IMR-90 (cell line): ENCODE data around the gene PTPRCAP. TPM values are rescaled to one million over a fixed set of nuclear protein-coding genes. Genes with fewer than 3 reads are reported as not detected.

Experiments
- ATAC-seq: fragments of 200-7000 bp; cut with Tn5 transposase; 2 replicates; pipeline ENCODE4 v1.9.1; 2020; ENCODE audit warnings: low read depth, mild to moderate bottlenecking, moderate library complexity
- BruUV-seq: library from RNA; stranded (reverse); fragments of 400-500 nt; replicated peaks from 2 replicates; lab custom pipeline; 2021; lab: Mats Ljungman, UMichigan
- CTCF ChIA-PET: fragments of 300-600 bp; formaldehyde crosslinking; extraction: SDS; loops from one replicate; lab custom pipeline; 2021; ENCODE audit warnings: antibody characterized with exemption; lab: Yijun Ruan, JAX
- POLR2A ChIA-PET: fragments of 300-600 bp; sonication (Branson Sonifier 250); formaldehyde crosslinking; loops from one replicate; lab custom pipeline; 2022; ENCODE audit warnings: antibody characterized with exemption; ENCODE audit not compliant: unreplicated experiment; lab: Charles Lee
- DNase-seq: peaks from one replicate; pipeline ENCODE4 v3.0.0; 2013
- H2AFZ ChIP-seq: replicated peaks from 2 replicates; pipeline ENCODE3; 2013; ENCODE audit warnings: low read length, mild to moderate bottlenecking; ENCODE audit not compliant: poor library complexity
- H2AK5ac ChIP-seq: 2 replicates; pipeline ENCODE4 v1.6.1; 2013; ENCODE audit warnings: low read depth, low read length, inconsistent platforms
- H2AK9ac ChIP-seq: replicated peaks from 2 replicates; pipeline ENCODE3; 2013; ENCODE audit warnings: mild to moderate bottlenecking, low read depth, low read length, moderate library complexity; ENCODE audit not compliant: poor library complexity
- H2BK120ac ChIP-seq: 2 replicates; pipeline ENCODE4 v1.6.1; 2013; ENCODE audit warnings: low read depth, low read length, inconsistent platforms
- H2BK15ac ChIP-seq: 3 replicates; pipeline ENCODE4 v1.6.1; 2013; ENCODE audit warnings: low read depth, low read length, inconsistent platforms
- H2BK20ac ChIP-seq: 2 replicates; pipeline ENCODE4 v1.6.1; 2013; ENCODE audit warnings: low read depth, mild to moderate bottlenecking, inconsistent platforms, low read length, moderate library complexity
- H2BK5ac ChIP-seq: 2 replicates; pipeline ENCODE4 v1.6.1; 2013; ENCODE audit warnings: mild to moderate bottlenecking, low read depth, low read length, inconsistent platforms; ENCODE audit not compliant: poor library complexity, severe bottlenecking
- H3K14ac ChIP-seq: replicated peaks from 2 replicates; pipeline ENCODE4 v1.6.1; 2013; ENCODE audit warnings: low read depth, low read length, inconsistent platforms
- H3K18ac ChIP-seq: 2 replicates; pipeline ENCODE4 v1.6.1; 2013; ENCODE audit warnings: low read depth, low read length, control low read depth
- H3K23ac ChIP-seq: 2 replicates; pipeline ENCODE4 v1.6.1; 2013; ENCODE audit warnings: low read depth, low read length, inconsistent platforms
- H3K27ac ChIP-seq: 2 replicates; pipeline ENCODE4 v1.5.1; 2013; ENCODE audit warnings: mild to moderate bottlenecking, control low read depth, low read length; ENCODE audit not compliant: insufficient read depth
- H3K27me3 ChIP-seq: 2 replicates; pipeline ENCODE4 v1.6.1; 2013; ENCODE audit warnings: low read length; ENCODE audit not compliant: control insufficient read depth, insufficient read depth
- H3K36me3 ChIP-seq: 2 replicates; pipeline ENCODE4 v1.6.1; 2013; ENCODE audit warnings: low read length, mixed read lengths; ENCODE audit not compliant: control insufficient read depth, insufficient read depth
- H3K4ac ChIP-seq: 2 replicates; pipeline ENCODE4 v1.6.1; 2013; ENCODE audit warnings: low read depth, low read length, inconsistent platforms
- H3K4me1 ChIP-seq: 2 replicates; pipeline ENCODE4 v1.6.1; 2013; ENCODE audit warnings: low read length, mixed read lengths; ENCODE audit not compliant: control insufficient read depth, insufficient read depth
- H3K4me2 ChIP-seq: 2 replicates; pipeline ENCODE4 v1.6.1; 2013; ENCODE audit warnings: low read depth, mild to moderate bottlenecking, control low read depth, low read length, moderate library complexity
- H3K4me3 ChIP-seq: 2 replicates; pipeline ENCODE4 v1.5.1; 2013; ENCODE audit warnings: low read depth, mild to moderate bottlenecking, control low read depth, low read length, moderate library complexity; ENCODE audit not compliant: insufficient read depth
- H3K56ac ChIP-seq: 2 replicates; pipeline ENCODE4 v1.6.1; 2013; ENCODE audit warnings: low read length, inconsistent platforms; ENCODE audit not compliant: insufficient read depth; ENCODE audit errors: extremely low read depth
- H3K79me1 ChIP-seq, 2 experiments: 2 replicates each; pipeline ENCODE4 v1.6.1; 2013; ENCODE audit warnings: low read length in 2 of 2, inconsistent platforms in 1 of 2, low read depth in 1 of 2
- H3K9ac ChIP-seq: 2 replicates; pipeline ENCODE4 v1.6.1; 2013; ENCODE audit warnings: low read depth, low read length, control low read depth
- H3K9me1 ChIP-seq: 2 replicates; pipeline ENCODE4 v1.6.1; 2013; ENCODE audit warnings: low read length, inconsistent platforms; ENCODE audit not compliant: insufficient read depth
- H3K9me3 ChIP-seq: 2 replicates; pipeline ENCODE4 v1.6.1; 2013; ENCODE audit warnings: low read length; ENCODE audit not compliant: control insufficient read depth, insufficient read depth
- H4K20me1 ChIP-seq: 2 replicates; pipeline ENCODE4 v1.6.1; 2013; ENCODE audit warnings: low read length, inconsistent platforms; ENCODE audit not compliant: insufficient read depth
- H4K5ac ChIP-seq: 2 replicates; pipeline ENCODE4 v1.6.1; 2013; ENCODE audit warnings: mild to moderate bottlenecking, low read depth, low read length, control low read depth
- H4K8ac ChIP-seq, 2 experiments: 2 replicates each; pipeline ENCODE4 v1.6.1; 2013; ENCODE audit warnings: low read depth in 2 of 2, low read length in 2 of 2, control low read depth in 1 of 2, inconsistent platforms in 1 of 2
- H4K91ac ChIP-seq: 2 replicates; pipeline ENCODE4 v1.6.1; 2013; ENCODE audit warnings: low read depth, low read length, inconsistent platforms; ENCODE audit not compliant: insufficient read depth
- BHLHE40 ChIP-seq: fragments of 150-350 bp; IDR thresholded peaks from 2 replicates; pipeline ENCODE4 v1.6.1; 2016; ENCODE audit warnings: mild to moderate bottlenecking, low read depth, low read length
- CEBPB ChIP-seq: IDR thresholded peaks from 2 replicates; pipeline ENCODE4 v1.6.1; 2012; ENCODE audit warnings: low read depth, low read length, improper control_type of control experiment
- CHD1 ChIP-seq: IDR thresholded peaks from 2 replicates; pipeline ENCODE4 v1.6.1; 2012; ENCODE audit warnings: low read depth, low read length, improper control_type of control experiment
- FOS ChIP-seq: fragments of 150-350 bp; IDR thresholded peaks from 2 replicates; pipeline ENCODE4 v1.6.1; 2016; ENCODE audit warnings: low read depth, low read length
- MAZ ChIP-seq: IDR thresholded peaks from 2 replicates; pipeline ENCODE4 v1.6.1; 2012; ENCODE audit warnings: low read depth, mild to moderate bottlenecking, low read length, improper control_type of control experiment, moderate library complexity, borderline replicate concordance
- MXI1 ChIP-seq: IDR thresholded peaks from 2 replicates; pipeline ENCODE4 v1.6.1; 2012; ENCODE audit warnings: low read depth, mild to moderate bottlenecking, low read length, moderate library complexity, borderline replicate concordance
- NFE2L2 ChIP-seq: fragments of 150-350 bp; IDR thresholded peaks from 2 replicates; pipeline ENCODE4 v1.6.1; 2016; ENCODE audit warnings: low read depth, mild to moderate bottlenecking, low read length
- POLR2A ChIP-seq: IDR thresholded peaks from 2 replicates; pipeline ENCODE4 v1.6.1; 2012; ENCODE audit warnings: mild to moderate bottlenecking, low read depth, low read length
- RCOR1 ChIP-seq: IDR thresholded peaks from 2 replicates; pipeline ENCODE4 v1.6.1; 2012; ENCODE audit warnings: mild to moderate bottlenecking, low read length, improper control_type of control experiment; ENCODE audit not compliant: insufficient replicate concordance
- RFX5 ChIP-seq: IDR thresholded peaks from 2 replicates; pipeline ENCODE4 v1.8.0; 2012; ENCODE audit warnings: low read depth, mild to moderate bottlenecking, low read length, moderate library complexity
- WGBS, 2 experiments: methylation state at CpG; one replicate each; pipeline versions ENCODE4 v1.1.5 to v1.1.7; 2013; ENCODE audit warnings: missing lambda C conversion rate in 2 of 2; ENCODE audit not compliant: insufficient read length in 1 of 2; ENCODE audit errors: extremely low coverage in 2 of 2; 5-methylcytosine and 5-hydroxymethylcytosine counted together
- dilution Hi-C: fragments of 300-500 bp; cut with HindIII; formaldehyde crosslinking; loops from one replicate; pipeline ENCODE4 v1.14.3; 2018; ENCODE audit warnings: low sequenced_read_pairs; ENCODE audit not compliant: unreplicated experiment
- in situ Hi-C: fragments of 300-500 bp; cut with MboI; formaldehyde crosslinking; loops from 3 replicates; pipeline ENCODE4 v1.14.3; 2019; ENCODE audit warnings: low sequenced_read_pairs, inconsistent platforms, mixed read lengths
- intact Hi-C: fragments of 100-400 bp; cut with micrococcal nuclease; formaldehyde crosslinking; loops from 2 replicates; pipeline ENCODE4 v1.10.0; 2022
- polyA plus RNA-seq, 3 experiments: library from polyadenylated mRNA; depleted of rRNA; stranded (reverse); fragments of >200 nt; gene quantifications; 2 replicates each; pipeline ENCODE4 v1.2.3, GENCODE V29; 2012; ENCODE audit warnings: low replicate concordance in 1 of 3
- total RNA-seq: library from RNA; depleted of rRNA; stranded (reverse); fragments of >200 nt; gene quantifications from 2 replicates; pipeline ENCODE4 v1.2.3, GENCODE V29; 2012
- TF ChIP-seq, protein P1 (sequence below): fragments of 150-350 bp; IDR thresholded peaks from 2 replicates; pipeline ENCODE4 v1.6.1; 2016; ENCODE audit warnings: low read depth, mild to moderate bottlenecking, low read length, moderate library complexity, borderline replicate concordance
- TF ChIP-seq, protein P2 (sequence below): fragments of 150-350 bp; IDR thresholded peaks from 2 replicates; pipeline ENCODE4 v1.6.1; 2017; ENCODE audit warnings: mild to moderate bottlenecking, antibody characterized with exemption, low read length, low read depth
- TF ChIP-seq, protein P3 (sequence below): conservative IDR thresholded peaks from 2 replicates; pipeline ENCODE4 v1.5.1; 2012; ENCODE audit warnings: mild to moderate bottlenecking, low read depth, low read length, improper control_type of control experiment

The PTPRCAP gene
- total and polyA plus RNA-seq, 2 of the 4 experiments (the other 2 are of a cell fraction) = 0.24 TPM; not detected in 1

DNA sequence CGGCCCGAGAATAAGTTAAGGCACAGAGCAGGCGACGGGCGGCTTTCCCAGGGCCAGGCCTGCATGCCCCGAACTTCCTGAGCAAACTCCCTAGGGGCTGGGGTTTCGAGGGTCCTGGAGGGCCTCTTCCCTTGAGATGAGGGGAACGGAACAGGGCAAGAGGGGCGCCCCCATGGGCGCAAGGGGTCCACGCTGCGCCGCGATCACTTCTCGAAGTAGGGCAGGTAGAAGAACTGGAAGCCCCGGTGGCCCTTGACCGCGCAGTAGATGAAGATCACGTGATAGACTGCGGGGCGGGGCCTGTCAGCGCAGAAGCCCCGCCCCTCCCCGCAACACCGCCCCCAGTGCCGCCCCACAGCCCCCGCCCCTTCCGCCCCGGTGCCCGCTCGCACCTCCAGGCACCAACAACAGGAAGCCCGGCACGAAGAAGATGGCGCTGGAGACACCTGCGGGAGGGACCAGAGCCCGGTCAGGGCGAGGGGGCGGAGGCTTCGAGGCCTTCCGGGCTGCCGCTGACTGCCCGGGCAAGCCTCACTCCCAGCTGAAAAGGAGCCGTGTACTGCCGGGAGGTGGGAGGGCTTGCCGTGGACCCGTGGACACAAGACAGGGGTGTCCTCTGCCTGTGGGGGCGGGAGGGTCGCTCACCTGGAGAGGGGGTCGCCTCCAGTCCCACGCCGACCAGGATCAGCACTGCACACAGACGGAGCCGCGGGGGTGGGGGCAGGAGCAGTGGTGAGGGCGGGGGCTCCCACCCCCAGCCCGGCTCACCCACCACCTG is 27.1 kb upstream of the PTPRCAP start:
- H2AK5ac ChIP-seq = peak overlapping the region; percentile 49
- H2BK20ac ChIP-seq = no peak overlapping the region
- H3K36me3 ChIP-seq = peaks cover 2% of the 10 kb centered on the region; the same call in 1 of the 2 replicates
- H2BK5ac ChIP-seq = peak overlapping the region; percentile 41
- intact Hi-C loops = no loop called here
- CTCF ChIA-PET = interaction anchor here (0.9 kb wide), 1 partner anchor 113 kb away, joined by 3 read pairs; no protein-coding TSS in a partner anchor
- H3K4ac ChIP-seq = peak overlapping the region; percentile 84
- H2AK9ac ChIP-seq = peak overlapping the region; percentile 95
- peak overlapping the region; percentile 89 for H3K14ac ChIP-seq
- peak overlapping the region; percentile 72 for H4K91ac ChIP-seq
- BruUV-seq = no TSS peak
- no peaks in the 10 kb centered on the region for H4K20me1 ChIP-seq
- ATAC-seq (peak; percentile 24), DNase-seq (peak; percentile 42)
- H3K9me3 ChIP-seq = no peaks in the 10 kb centered on the region
- no peaks in the 10 kb centered on the region; the same call in 1 of the 2 replicates for H3K27me3 ChIP-seq
- peaks cover 9% of the 10 kb centered on the region for H3K4me1 ChIP-seq
- H3K23ac ChIP-seq = peak overlapping the region; percentile 85; the same call in 1 of the 2 replicates
- peak overlapping the region; percentile 88 for H3K4me2 ChIP-seq
- H3K27ac ChIP-seq = peak overlapping the region; percentile 56
- H3K9me1 ChIP-seq = peaks cover 12% of the 10 kb centered on the region
- POLR2A ChIA-PET = interaction anchor here (0.5 kb wide), 1 partner anchor 51 kb away, joined by 6 read pairs; no protein-coding TSS in a partner anchor
- dilution Hi-C loops = no loop called here
- peak overlapping the region; percentile 54 for H3K9ac ChIP-seq
- peak overlapping the region; percentile 92 to 95 for H4K8ac ChIP-seq
- H4K5ac ChIP-seq = peak overlapping the region; percentile 87
- no peak overlapping the region for H2BK15ac ChIP-seq
- H3K79me1 ChIP-seq = peaks cover 4 to 24% of the 10 kb centered on the region in 2 experiments; a peak in 2 of 4 replicates
- no peak overlapping the region for H2BK120ac ChIP-seq
- WGBS, 2 experiments = 35% methylated on average over 5 of the region's 56 CpGs; no CpG with 5 or more reads in 1 of the 2 experiments
- H3K18ac ChIP-seq = no peak overlapping the region; the same call in 1 of the 2 replicates
- H3K4me3 ChIP-seq = peak overlapping the region; percentile 62
- in situ Hi-C loops = no loop called here
- H3K56ac ChIP-seq = no peak overlapping the region
- peak overlapping the region; percentile 97 for H2AFZ ChIP-seq
- no peak; the same call in 1 of the 2 replicates for TF ChIP-seq POLR2A
- peak; percentile 10; the same call in 1 of the 2 replicates for TF ChIP-seq MAZ
- TF ChIP-seq, protein P1, sequence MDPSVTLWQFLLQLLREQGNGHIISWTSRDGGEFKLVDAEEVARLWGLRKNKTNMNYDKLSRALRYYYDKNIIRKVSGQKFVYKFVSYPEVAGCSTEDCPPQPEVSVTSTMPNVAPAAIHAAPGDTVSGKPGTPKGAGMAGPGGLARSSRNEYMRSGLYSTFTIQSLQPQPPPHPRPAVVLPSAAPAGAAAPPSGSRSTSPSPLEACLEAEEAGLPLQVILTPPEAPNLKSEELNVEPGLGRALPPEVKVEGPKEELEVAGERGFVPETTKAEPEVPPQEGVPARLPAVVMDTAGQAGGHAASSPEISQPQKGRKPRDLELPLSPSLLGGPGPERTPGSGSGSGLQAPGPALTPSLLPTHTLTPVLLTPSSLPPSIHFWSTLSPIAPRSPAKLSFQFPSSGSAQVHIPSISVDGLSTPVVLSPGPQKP = no peak
- no peak for TF ChIP-seq FOS
- TF ChIP-seq CEBPB = no peak
- TF ChIP-seq NFE2L2 = no peak
- TF ChIP-seq BHLHE40 = no peak
- no peak for TF ChIP-seq RCOR1
- no peak for TF ChIP-seq CHD1
- TF ChIP-seq, protein P2, sequence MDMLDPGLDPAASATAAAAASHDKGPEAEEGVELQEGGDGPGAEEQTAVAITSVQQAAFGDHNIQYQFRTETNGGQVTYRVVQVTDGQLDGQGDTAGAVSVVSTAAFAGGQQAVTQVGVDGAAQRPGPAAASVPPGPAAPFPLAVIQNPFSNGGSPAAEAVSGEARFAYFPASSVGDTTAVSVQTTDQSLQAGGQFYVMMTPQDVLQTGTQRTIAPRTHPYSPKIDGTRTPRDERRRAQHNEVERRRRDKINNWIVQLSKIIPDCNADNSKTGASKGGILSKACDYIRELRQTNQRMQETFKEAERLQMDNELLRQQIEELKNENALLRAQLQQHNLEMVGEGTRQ = peak; percentile 81
- 0 out of 2 replicates have a peak, but pooled peaks have one; percentile 13 for TF ChIP-seq MXI1
- TF ChIP-seq, protein P3, sequence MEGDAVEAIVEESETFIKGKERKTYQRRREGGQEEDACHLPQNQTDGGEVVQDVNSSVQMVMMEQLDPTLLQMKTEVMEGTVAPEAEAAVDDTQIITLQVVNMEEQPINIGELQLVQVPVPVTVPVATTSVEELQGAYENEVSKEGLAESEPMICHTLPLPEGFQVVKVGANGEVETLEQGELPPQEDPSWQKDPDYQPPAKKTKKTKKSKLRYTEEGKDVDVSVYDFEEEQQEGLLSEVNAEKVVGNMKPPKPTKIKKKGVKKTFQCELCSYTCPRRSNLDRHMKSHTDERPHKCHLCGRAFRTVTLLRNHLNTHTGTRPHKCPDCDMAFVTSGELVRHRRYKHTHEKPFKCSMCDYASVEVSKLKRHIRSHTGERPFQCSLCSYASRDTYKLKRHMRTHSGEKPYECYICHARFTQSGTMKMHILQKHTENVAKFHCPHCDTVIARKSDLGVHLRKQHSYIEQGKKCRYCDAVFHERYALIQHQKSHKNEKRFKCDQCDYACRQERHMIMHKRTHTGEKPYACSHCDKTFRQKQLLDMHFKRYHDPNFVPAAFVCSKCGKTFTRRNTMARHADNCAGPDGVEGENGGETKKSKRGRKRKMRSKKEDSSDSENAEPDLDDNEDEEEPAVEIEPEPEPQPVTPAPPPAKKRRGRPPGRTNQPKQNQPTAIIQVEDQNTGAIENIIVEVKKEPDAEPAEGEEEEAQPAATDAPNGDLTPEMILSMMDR = no peak
- no peak for TF ChIP-seq RFX5
